ENCODE measurements around the gene KLHL20.
"Not testable (repeated sequence)": the region's sequence is repeated elsewhere in the genome, so short reads cannot be mapped to it uniquely, and the experiment has no call there.

Gene KLHL20

GRCh38 chr1:173714759-173715537 lies at the start of gene KLHL20:
Gene KLHL20 (plus strand): TSS chr1:173714981. CDS start chr1:173716044, 1,063 bp downstream.
- DNase-seq (ENCODE audit: low read depth, low spot score) = peak; percentile 70

- DNase-seq (ENCODE audit: low read depth, low spot score) = no peak
Measured at GRCh38 chr1:173666646-173667045, 48.1 kb upstream of the KLHL20 start.

- no peak for DNase-seq (ENCODE audit: low read depth, low spot score)
Measured at GRCh38 chr1:173669491-173669941, 45.3 kb upstream of the KLHL20 start, which contains the start of gene ANKRD45. Gene ANKRD45 (minus strand): TSS chr1:173669851. CDS start chr1:173659418, 10,433 bp downstream.

GRCh38 chr1:173674496-173674895 lies 40.3 kb upstream of the KLHL20 start:
- DNase-seq (ENCODE audit: low read depth, low spot score) = not testable (repeated sequence)

GRCh38 chr1:173680152-173680551 lies 34.6 kb upstream of the KLHL20 start:
- not testable (repeated sequence) for DNase-seq (ENCODE audit: low read depth, low spot score)

- DNase-seq (ENCODE audit: low read depth, low spot score) = no peak
Measured at GRCh38 chr1:173682184-173682583, 32.6 kb upstream of the KLHL20 start.

- not testable (repeated sequence) for DNase-seq (ENCODE audit: low read depth, low spot score)
Measured at GRCh38 chr1:173683838-173684237, 30.9 kb upstream of the KLHL20 start.

- not testable (repeated sequence) for DNase-seq (ENCODE audit: low read depth, low spot score)
Measured at GRCh38 chr1:173685121-173685520, 29.7 kb upstream of the KLHL20 start.

- no peak for DNase-seq (ENCODE audit: low read depth, low spot score)
Measured at GRCh38 chr1:173688300-173688699, 26.5 kb upstream of the KLHL20 start.

GRCh38 chr1:173693238-173693637 lies 21.5 kb upstream of the KLHL20 start:
- no peak for DNase-seq (ENCODE audit: low read depth, low spot score)

- not testable (repeated sequence) for DNase-seq (ENCODE audit: low read depth, low spot score)
Measured at GRCh38 chr1:173701299-173701698, 13.5 kb upstream of the KLHL20 start.

- DNase-seq (ENCODE audit: low read depth, low spot score) = no peak
Measured at GRCh38 chr1:173702736-173703135, 12.0 kb upstream of the KLHL20 start.

GRCh38 chr1:173705117-173705516 lies 9.7 kb upstream of the KLHL20 start:
- no peak for DNase-seq (ENCODE audit: low read depth, low spot score)

GRCh38 chr1:173708787-173709186 lies 6.0 kb upstream of the KLHL20 start:
- no peak for DNase-seq (ENCODE audit: low read depth, low spot score)

GRCh38 chr1:173714441-173714758 lies 381 bp upstream of the KLHL20 start:
- no peak for DNase-seq (ENCODE audit: low read depth, low spot score)

GRCh38 chr1:173715538-173715844 lies 710 bp downstream of the KLHL20 start:
- no peak for DNase-seq (ENCODE audit: low read depth, low spot score)

- DNase-seq (ENCODE audit: low read depth, low spot score) = no peak
Measured at GRCh38 chr1:173717238-173717637, 2.5 kb downstream of the KLHL20 start.

- DNase-seq (ENCODE audit: low read depth, low spot score) = not testable (repeated sequence)
Measured at GRCh38 chr1:173731331-173731730, 16.6 kb downstream of the KLHL20 start.

GRCh38 chr1:173733912-173734311 lies 19.1 kb downstream of the KLHL20 start:
- no peak for DNase-seq (ENCODE audit: low read depth, low spot score)

- not testable (repeated sequence) for DNase-seq (ENCODE audit: low read depth, low spot score)
Measured at GRCh38 chr1:173736104-173736503, 21.3 kb downstream of the KLHL20 start.

- no peak for DNase-seq (ENCODE audit: low read depth, low spot score)
Measured at GRCh38 chr1:173742203-173742886, 27.6 kb downstream of the KLHL20 start.

- DNase-seq (ENCODE audit: low read depth, low spot score) = no peak
Measured at GRCh38 chr1:173744651-173745050, 29.9 kb downstream of the KLHL20 start.

GRCh38 chr1:173749137-173749536 lies 34.4 kb downstream of the KLHL20 start:
- DNase-seq (ENCODE audit: low read depth, low spot score) = no peak
